Measurements from ENCODE around the gene QRICH1. TPM values are rescaled to one million over a fixed set of nuclear protein-coding genes. Genes with fewer than 3 reads are reported as not detected.
A peak's percentile ranks its signal among the peaks of the same experiment; 100 is the strongest.

Gene QRICH1
- total and polyA plus RNA-seq, 2 of the 13 experiments (the other 11 are each of a cell fraction or from before 2014, with no cell fraction given), result 52.6 to 102 TPM

GRCh38 chr3:49007068-49007770, 86.7 kb downstream of the QRICH1 start, which contains the start of gene WDR6 (continued):
- TF ChIP-seq BORCS8-MEF2B (CRISPR knock-in tag; IDR thresholded peaks at IDR 0.05) (peak; percentile 88), RXRB (CRISPR knock-in tag; IDR thresholded peaks at IDR 0.05; ENCODE audit: borderline replicate concordance) (peak; percentile 22; the same call in 1 of the 2 replicates), CAMTA2 (CRISPR knock-in tag; IDR thresholded peaks at IDR 0.05; ENCODE audit: borderline replicate concordance) (0 out of 2 replicates have a peak, but pooled peaks have one; percentile 27), SNAPC2 (CRISPR knock-in tag; IDR thresholded peaks at IDR 0.05) (no peak), LCORL (IDR thresholded peaks at IDR 0.05) (no peak), LCORL (CRISPR knock-in tag; IDR thresholded peaks at IDR 0.05) (peak; percentile 56; the same call in 1 of the 2 replicates), ZBTB20 (CRISPR knock-in tag; IDR thresholded peaks at IDR 0.05; ENCODE audit: borderline replicate concordance, low read depth) (peak; percentile 86; the same call in 1 of the 2 replicates), NFKB2 (CRISPR knock-in tag; IDR thresholded peaks at IDR 0.05; ENCODE audit: borderline replicate concordance) (no peak; the same call in 1 of the 2 replicates), ZNF607 (CRISPR knock-in tag; IDR thresholded peaks at IDR 0.05; ENCODE audit: borderline replicate concordance) (no peak; the same call in 1 of the 2 replicates), TCF7 (IDR thresholded peaks at IDR 0.05; ENCODE audit: low read depth) (no peak), ZFP82 (CRISPR knock-in tag; IDR thresholded peaks at IDR 0.05; ENCODE audit: borderline replicate concordance) (no peak)
- TF ChIP-seq, protein P1, sequence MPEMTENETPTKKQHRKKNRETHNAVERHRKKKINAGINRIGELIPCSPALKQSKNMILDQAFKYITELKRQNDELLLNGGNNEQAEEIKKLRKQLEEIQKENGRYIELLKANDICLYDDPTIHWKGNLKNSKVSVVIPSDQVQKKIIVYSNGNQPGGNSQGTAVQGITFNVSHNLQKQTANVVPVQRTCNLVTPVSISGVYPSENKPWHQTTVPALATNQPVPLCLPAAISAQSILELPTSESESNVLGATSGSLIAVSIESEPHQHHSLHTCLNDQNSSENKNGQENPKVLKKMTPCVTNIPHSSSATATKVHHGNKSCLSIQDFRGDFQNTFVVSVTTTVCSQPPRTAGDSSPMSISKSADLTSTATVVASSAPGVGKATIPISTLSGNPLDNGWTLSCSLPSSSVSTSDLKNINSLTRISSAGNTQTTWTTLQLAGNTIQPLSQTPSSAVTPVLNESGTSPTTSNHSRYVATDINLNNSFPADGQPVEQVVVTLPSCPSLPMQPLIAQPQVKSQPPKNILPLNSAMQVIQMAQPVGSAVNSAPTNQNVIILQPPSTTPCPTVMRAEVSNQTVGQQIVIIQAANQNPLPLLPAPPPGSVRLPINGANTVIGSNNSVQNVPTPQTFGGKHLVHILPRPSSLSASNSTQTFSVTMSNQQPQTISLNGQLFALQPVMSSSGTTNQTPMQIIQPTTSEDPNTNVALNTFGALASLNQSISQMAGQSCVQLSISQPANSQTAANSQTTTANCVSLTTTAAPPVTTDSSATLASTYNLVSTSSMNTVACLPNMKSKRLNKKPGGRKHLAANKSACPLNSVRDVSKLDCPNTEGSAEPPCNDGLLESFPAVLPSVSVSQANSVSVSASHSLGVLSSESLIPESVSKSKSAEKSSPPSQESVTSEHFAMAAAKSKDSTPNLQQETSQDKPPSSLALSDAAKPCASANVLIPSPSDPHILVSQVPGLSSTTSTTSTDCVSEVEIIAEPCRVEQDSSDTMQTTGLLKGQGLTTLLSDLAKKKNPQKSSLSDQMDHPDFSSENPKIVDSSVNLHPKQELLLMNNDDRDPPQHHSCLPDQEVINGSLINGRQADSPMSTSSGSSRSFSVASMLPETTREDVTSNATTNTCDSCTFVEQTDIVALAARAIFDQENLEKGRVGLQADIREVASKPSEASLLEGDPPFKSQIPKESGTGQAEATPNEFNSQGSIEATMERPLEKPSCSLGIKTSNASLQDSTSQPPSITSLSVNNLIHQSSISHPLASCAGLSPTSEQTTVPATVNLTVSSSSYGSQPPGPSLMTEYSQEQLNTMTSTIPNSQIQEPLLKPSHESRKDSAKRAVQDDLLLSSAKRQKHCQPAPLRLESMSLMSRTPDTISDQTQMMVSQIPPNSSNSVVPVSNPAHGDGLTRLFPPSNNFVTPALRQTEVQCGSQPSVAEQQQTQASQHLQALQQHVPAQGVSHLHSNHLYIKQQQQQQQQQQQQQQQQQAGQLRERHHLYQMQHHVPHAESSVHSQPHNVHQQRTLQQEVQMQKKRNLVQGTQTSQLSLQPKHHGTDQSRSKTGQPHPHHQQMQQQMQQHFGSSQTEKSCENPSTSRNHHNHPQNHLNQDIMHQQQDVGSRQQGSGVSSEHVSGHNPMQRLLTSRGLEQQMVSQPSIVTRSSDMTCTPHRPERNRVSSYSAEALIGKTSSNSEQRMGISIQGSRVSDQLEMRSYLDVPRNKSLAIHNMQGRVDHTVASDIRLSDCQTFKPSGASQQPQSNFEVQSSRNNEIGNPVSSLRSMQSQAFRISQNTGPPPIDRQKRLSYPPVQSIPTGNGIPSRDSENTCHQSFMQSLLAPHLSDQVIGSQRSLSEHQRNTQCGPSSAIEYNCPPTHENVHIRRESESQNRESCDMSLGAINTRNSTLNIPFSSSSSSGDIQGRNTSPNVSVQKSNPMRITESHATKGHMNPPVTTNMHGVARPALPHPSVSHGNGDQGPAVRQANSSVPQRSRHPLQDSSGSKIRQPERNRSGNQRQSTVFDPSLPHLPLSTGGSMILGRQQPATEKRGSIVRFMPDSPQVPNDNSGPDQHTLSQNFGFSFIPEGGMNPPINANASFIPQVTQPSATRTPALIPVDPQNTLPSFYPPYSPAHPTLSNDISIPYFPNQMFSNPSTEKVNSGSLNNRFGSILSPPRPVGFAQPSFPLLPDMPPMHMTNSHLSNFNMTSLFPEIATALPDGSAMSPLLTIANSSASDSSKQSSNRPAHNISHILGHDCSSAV (CRISPR knock-in tag; IDR thresholded peaks at IDR 0.05; ENCODE audit: borderline replicate concordance), result no peak
- TF ChIP-seq, protein P2, sequence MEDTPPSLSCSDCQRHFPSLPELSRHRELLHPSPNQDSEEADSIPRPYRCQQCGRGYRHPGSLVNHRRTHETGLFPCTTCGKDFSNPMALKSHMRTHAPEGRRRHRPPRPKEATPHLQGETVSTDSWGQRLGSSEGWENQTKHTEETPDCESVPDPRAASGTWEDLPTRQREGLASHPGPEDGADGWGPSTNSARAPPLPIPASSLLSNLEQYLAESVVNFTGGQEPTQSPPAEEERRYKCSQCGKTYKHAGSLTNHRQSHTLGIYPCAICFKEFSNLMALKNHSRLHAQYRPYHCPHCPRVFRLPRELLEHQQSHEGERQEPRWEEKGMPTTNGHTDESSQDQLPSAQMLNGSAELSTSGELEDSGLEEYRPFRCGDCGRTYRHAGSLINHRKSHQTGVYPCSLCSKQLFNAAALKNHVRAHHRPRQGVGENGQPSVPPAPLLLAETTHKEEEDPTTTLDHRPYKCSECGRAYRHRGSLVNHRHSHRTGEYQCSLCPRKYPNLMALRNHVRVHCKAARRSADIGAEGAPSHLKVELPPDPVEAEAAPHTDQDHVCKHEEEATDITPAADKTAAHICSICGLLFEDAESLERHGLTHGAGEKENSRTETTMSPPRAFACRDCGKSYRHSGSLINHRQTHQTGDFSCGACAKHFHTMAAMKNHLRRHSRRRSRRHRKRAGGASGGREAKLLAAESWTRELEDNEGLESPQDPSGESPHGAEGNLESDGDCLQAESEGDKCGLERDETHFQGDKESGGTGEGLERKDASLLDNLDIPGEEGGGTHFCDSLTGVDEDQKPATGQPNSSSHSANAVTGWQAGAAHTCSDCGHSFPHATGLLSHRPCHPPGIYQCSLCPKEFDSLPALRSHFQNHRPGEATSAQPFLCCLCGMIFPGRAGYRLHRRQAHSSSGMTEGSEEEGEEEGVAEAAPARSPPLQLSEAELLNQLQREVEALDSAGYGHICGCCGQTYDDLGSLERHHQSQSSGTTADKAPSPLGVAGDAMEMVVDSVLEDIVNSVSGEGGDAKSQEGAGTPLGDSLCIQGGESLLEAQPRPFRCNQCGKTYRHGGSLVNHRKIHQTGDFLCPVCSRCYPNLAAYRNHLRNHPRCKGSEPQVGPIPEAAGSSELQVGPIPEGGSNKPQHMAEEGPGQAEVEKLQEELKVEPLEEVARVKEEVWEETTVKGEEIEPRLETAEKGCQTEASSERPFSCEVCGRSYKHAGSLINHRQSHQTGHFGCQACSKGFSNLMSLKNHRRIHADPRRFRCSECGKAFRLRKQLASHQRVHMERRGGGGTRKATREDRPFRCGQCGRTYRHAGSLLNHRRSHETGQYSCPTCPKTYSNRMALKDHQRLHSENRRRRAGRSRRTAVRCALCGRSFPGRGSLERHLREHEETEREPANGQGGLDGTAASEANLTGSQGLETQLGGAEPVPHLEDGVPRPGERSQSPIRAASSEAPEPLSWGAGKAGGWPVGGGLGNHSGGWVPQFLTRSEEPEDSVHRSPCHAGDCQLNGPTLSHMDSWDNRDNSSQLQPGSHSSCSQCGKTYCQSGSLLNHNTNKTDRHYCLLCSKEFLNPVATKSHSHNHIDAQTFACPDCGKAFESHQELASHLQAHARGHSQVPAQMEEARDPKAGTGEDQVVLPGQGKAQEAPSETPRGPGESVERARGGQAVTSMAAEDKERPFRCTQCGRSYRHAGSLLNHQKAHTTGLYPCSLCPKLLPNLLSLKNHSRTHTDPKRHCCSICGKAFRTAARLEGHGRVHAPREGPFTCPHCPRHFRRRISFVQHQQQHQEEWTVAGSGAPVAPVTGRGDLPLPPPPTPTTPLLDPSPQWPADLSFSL (CRISPR knock-in tag; IDR thresholded peaks at IDR 0.05), result no peak
- TF ChIP-seq, protein P3, sequence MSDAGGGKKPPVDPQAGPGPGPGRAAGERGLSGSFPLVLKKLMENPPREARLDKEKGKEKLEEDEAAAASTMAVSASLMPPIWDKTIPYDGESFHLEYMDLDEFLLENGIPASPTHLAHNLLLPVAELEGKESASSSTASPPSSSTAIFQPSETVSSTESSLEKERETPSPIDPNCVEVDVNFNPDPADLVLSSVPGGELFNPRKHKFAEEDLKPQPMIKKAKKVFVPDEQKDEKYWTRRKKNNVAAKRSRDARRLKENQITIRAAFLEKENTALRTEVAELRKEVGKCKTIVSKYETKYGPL (CRISPR knock-in tag; IDR thresholded peaks at IDR 0.05), result no peak

Data from HepG2 (cell line).